Measurements from ENCODE around the gene PEF1.

Gene PEF1

GRCh38 chr1:31584869-31585735, 59.6 kb downstream of the PEF1 start:
- DNase-seq (ENCODE audit: low spot score): no peak

GRCh38 chr1:31583995-31584868, 60.4 kb downstream of the PEF1 start:
- peak; percentile 13 for DNase-seq (ENCODE audit: low spot score)

- no peak for DNase-seq (ENCODE audit: low spot score)
Measured at GRCh38 chr1:31583082-31583994, 61.3 kb downstream of the PEF1 start.

- DNase-seq (ENCODE audit: low spot score): no peak
Measured at GRCh38 chr1:31581821-31582810, 62.6 kb downstream of the PEF1 start.

GRCh38 chr1:31580891-31581603, 63.6 kb downstream of the PEF1 start:
- DNase-seq (ENCODE audit: low spot score): no peak

GRCh38 chr1:31580513-31580870, 64.2 kb downstream of the PEF1 start:
- no peak for DNase-seq (ENCODE audit: low spot score)
